GM12878 (cell line): Measurements from ENCODE around the gene RABGEF1. TPM values are rescaled to one million over a fixed set of nuclear protein-coding genes. Genes with fewer than 3 reads are reported as not detected.
"Not testable (repeated sequence)": the region's sequence is repeated elsewhere in the genome, so short reads cannot be mapped to it uniquely, and the experiment has no call there.

ENCODE experiments used
- ATAC-seq: fragments of 200-7000 bp; cut with Tn5 transposase; 3 replicates; pipeline ENCODE4 v1.9.1; 2020; ENCODE audit warnings: mild to moderate bottlenecking, moderate library complexity
- BruUV-seq: library from RNA; stranded (reverse); fragments of 400-500 nt; replicated peaks from 2 replicates; lab custom pipeline; 2021; lab: Mats Ljungman, UMichigan
- CTCF ChIA-PET: fragments of 300-600 bp; sonication (Branson Sonifier 250); formaldehyde crosslinking; extraction: SDS; loops from one replicate; lab custom pipeline; 2021; ENCODE audit warnings: inconsistent platforms; lab: Yijun Ruan, JAX
- POLR2A ChIA-PET: fragments of 350-600 bp; formaldehyde crosslinking; extraction: SDS; loops from one replicate; lab custom pipeline; 2021; ENCODE audit warnings: inconsistent platforms; lab: Charles Lee
- RAD21 ChIA-PET: fragments of 300-600 bp; sonication (Branson Sonifier 250); formaldehyde crosslinking; loops from one replicate; lab custom pipeline; 2023; ENCODE audit warnings: antibody characterized with exemption; ENCODE audit not compliant: unreplicated experiment; lab: Charles Lee
- SMC1A ChIA-PET: fragments of 300-600 bp; sonication (Branson Sonifier 250); formaldehyde crosslinking; loops from one replicate; lab custom pipeline; 2023; ENCODE audit not compliant: unreplicated experiment, uncharacterized antibody; lab: Charles Lee
- DNase-seq: peaks from one replicate; pipeline ENCODE4 v3.0.0-alpha.2; 2011; ENCODE audit warnings: low read depth, low spot score
- FAIRE-seq: peaks from 3 replicates; lab custom pipeline; 2011; peaks lifted over from hg19 to GRCh38; lab: Jason Lieb, UNC
- H2AFZ ChIP-seq: 2 replicates; pipeline ENCODE4 v1.6.0; 2011; ENCODE audit warnings: low read depth, low read length, control low read depth; ENCODE audit not compliant: control insufficient read depth
- H3K27ac ChIP-seq: 2 replicates; pipeline ENCODE4 v1.5.1; 2011; ENCODE audit warnings: control low read depth; ENCODE audit not compliant: control insufficient read depth, insufficient read depth
- H3K27me3 ChIP-seq, 2 experiments: replicated peaks in 1 of 2; 2 replicates each; pipeline versions ENCODE4 v1.6.0 to v1.6.1; 2011; ENCODE audit warnings: low read length in 1 of 2; ENCODE audit not compliant: control insufficient read depth in 2 of 2, insufficient read depth in 2 of 2
- H3K36me3 ChIP-seq, 2 experiments: 2 replicates each; pipeline ENCODE4 v1.5.1; 2011; ENCODE audit warnings: low read length in 1 of 2; ENCODE audit not compliant: control insufficient read depth in 2 of 2, insufficient read depth in 2 of 2
- H3K4me1 ChIP-seq: 2 replicates; pipeline ENCODE4 v1.6.1; 2011; ENCODE audit warnings: mild to moderate bottlenecking, low read length, moderate library complexity, mixed read lengths; ENCODE audit not compliant: control insufficient read depth, insufficient read depth
- H3K4me2 ChIP-seq: 2 replicates; pipeline ENCODE4 v1.6.0; 2011; ENCODE audit warnings: control low read depth; ENCODE audit not compliant: control insufficient read depth, insufficient read depth
- H3K4me3 ChIP-seq: fragments of 200-600 bp; sonication (generic); 2 replicates; pipeline ENCODE4 v1.5.1; 2016
- H3K79me2 ChIP-seq: 2 replicates; pipeline ENCODE4 v1.6.0; 2011; ENCODE audit warnings: low read length; ENCODE audit not compliant: control insufficient read depth, insufficient read depth
- H3K9ac ChIP-seq: 2 replicates; pipeline ENCODE4 v1.8.0; 2011; ENCODE audit warnings: low read length, control low read depth, mixed read lengths; ENCODE audit not compliant: control insufficient read depth, insufficient read depth
- H3K9me3 ChIP-seq: replicated peaks from 3 replicates; pipeline ENCODE4 v1.5.1; 2011; ENCODE audit warnings: mild to moderate bottlenecking, low read length; ENCODE audit not compliant: control insufficient read depth, insufficient read depth
- H4K20me1 ChIP-seq: 2 replicates; pipeline ENCODE4 v1.6.0; 2011; ENCODE audit not compliant: control insufficient read depth, insufficient read depth
- HDAC6 ChIP-seq: fragments of 200-600 bp; sonication (generic); IDR thresholded peaks from one replicate; pipeline ENCODE4 v1.8.0; 2017; ENCODE audit warnings: antibody characterized with exemption; ENCODE audit not compliant: unreplicated experiment
- IKZF2 ChIP-seq, 2 experiments: fragments of 450-650 bp; IDR thresholded peaks; 2 replicates each; pipeline ENCODE4 v1.6.1; 2017; ENCODE audit warnings: mild to moderate bottlenecking in 2 of 2, moderate library complexity in 2 of 2
- KAT2A ChIP-seq: conservative IDR thresholded peaks from 2 replicates; pipeline ENCODE4 v1.6.1; 2011; ENCODE audit warnings: low read depth, low read length; ENCODE audit not compliant: control insufficient read depth
- TBL1XR1 ChIP-seq: IDR thresholded peaks from 2 replicates; pipeline ENCODE4 v1.6.1; 2012; ENCODE audit warnings: low read depth, low read length, improper control_type of control experiment
- WGBS: methylation state at CpG from one replicate; pipeline ENCODE4 v1.1.6; 2016; ENCODE audit warnings: low lambda C conversion rate; ENCODE audit not compliant: insufficient replicate concordance, insufficient coverage; ENCODE audit errors: missing lambda C conversion rate; 5-methylcytosine and 5-hydroxymethylcytosine counted together
- in situ Hi-C: fragments of 300-500 bp; cut with MboI; formaldehyde crosslinking; loops from 9 replicates; pipeline ENCODE4 v1.14.3; 2018; ENCODE audit warnings: mixed read lengths
- intact Hi-C: fragments of 100-400 bp; cut with micrococcal nuclease; formaldehyde crosslinking; loops from one replicate; pipeline ENCODE4 v1.14.2; 2022; ENCODE audit not compliant: unreplicated experiment
- polyA plus RNA-seq, 11 experiments: library from polyadenylated mRNA; depleted of rRNA in 4 of 11; unstranded in 6 of 11; stranded (reverse) in 5 of 11; fragments of >200 nt; fragmentation: Nextera tagmentation in 4 of 11; fragmentation: Illumina TruSeq in 1 of 11; extraction: Ambion mirVana in 4 of 11; extraction: Trizol in 1 of 11; gene quantifications; 1 replicate in 1 of 11; 2 replicates in 10 of 11; pipeline versions ENCODE4 v1.2.1 to v1.2.3, GENCODE V29; 2011 to 2016; ENCODE audit warnings: inconsistent platforms in 2 of 11, missing spikeins in 2 of 11, low read depth in 1 of 11
- total RNA-seq, 4 experiments: library from RNA; depleted of rRNA in 3 of 4; stranded (reverse); fragments of >200 nt in 3 of 4; fragmentation: Illumina TruSeq in 1 of 4; extraction: Trizol in 1 of 4; gene quantifications; 2 replicates each; pipeline versions ENCODE4 v1.2.1 to v1.2.3, GENCODE V29; 2013 to 2021
- TF ChIP-seq, protein P1 (sequence below): IDR thresholded peaks from 2 replicates; pipeline ENCODE4 v1.6.1; 2012; ENCODE audit warnings: low read length, inconsistent platforms
- TF ChIP-seq, protein P2 (sequence below): fragments of 450-650 bp; IDR thresholded peaks from 2 replicates; pipeline ENCODE4 v1.6.1; 2016; ENCODE audit warnings: mild to moderate bottlenecking

Gene RABGEF1
- total and polyA plus RNA-seq, 10 of the 15 experiments (the other 5 are each of a cell fraction or from before 2014, with no cell fraction given), result 10.2 to 36.4 (median 26.1) TPM

DNA sequence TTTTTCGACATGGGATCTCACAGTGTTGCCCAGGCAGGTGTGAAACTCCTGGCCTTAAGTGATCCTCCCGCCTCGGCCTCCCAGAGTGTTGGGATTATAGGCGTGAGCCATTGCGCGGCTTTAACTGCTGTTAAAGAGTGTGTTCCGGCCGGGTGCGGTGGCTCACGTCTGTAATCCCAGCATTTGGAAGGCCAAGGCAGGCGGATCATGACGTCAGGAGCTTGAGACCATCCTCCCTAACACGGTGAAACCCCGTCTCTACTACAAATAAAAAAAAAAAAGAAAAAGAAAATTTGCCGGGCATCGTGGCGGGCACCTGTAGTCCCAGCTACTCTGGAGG, 1.1 kb downstream of the RABGEF1 start:
- ATAC-seq (no peak), DNase-seq (no peak), FAIRE-seq (no peak)
- ChIA-PET POLR2A (interaction anchor here (0.6 to 1.9 kb wide), 5 partner anchors 47 to 711 kb away, joined by 3 to 7 read pairs (median 4); partner anchors contain the start of gene KCTD7), SMC1A (interaction anchor here (0.6 kb wide), 2 partner anchors 179 to 665 kb away, joined by 3 to 4 read pairs; partner anchors contain the start of gene TMEM248), RAD21 (interaction anchor here (1.4 to 1.5 kb wide), 2 partner anchors 13 to 184 kb away, joined by 3 to 4 read pairs; no protein-coding TSS in a partner anchor), CTCF (interaction anchor here (1.1 kb wide), 1 partner anchor 99 kb away, joined by 3 read pairs; no protein-coding TSS in a partner anchor)
- intact Hi-C loops, result loop anchor here (5.0 to 10.0 kb wide), 4 partner anchors 87 to 251 kb away; partner anchors contain the start of gene TMEM248
- peak overlapping the region; percentile 94; the same call in 1 of the 2 replicates for H3K9ac ChIP-seq
- peak overlapping the region; percentile 31 for H3K4me2 ChIP-seq
- peaks cover 0 to 3% of the 10 kb centered on the region in 2 experiments; a peak in 2 of 4 replicates for H3K36me3 ChIP-seq
- in situ Hi-C loops, result no loop called here
- no peaks in the 10 kb centered on the region for H3K27me3 ChIP-seq
- H3K9me3 ChIP-seq, result no peaks in the 10 kb centered on the region
- BruUV-seq, result no TSS peak
- no peak overlapping the region for H2AFZ ChIP-seq
- H3K4me1 ChIP-seq, result peaks cover 26% of the 10 kb centered on the region
- peak overlapping the region; percentile 88 for H3K27ac ChIP-seq
- no peaks in the 10 kb centered on the region for H4K20me1 ChIP-seq
- peak overlapping the region; percentile 100 for H3K4me3 ChIP-seq
- peaks cover 62% of the 10 kb centered on the region for H3K79me2 ChIP-seq
- WGBS, result 58% methylated on average over 15 of the region's 17 CpGs
- TF ChIP-seq, protein P1, sequence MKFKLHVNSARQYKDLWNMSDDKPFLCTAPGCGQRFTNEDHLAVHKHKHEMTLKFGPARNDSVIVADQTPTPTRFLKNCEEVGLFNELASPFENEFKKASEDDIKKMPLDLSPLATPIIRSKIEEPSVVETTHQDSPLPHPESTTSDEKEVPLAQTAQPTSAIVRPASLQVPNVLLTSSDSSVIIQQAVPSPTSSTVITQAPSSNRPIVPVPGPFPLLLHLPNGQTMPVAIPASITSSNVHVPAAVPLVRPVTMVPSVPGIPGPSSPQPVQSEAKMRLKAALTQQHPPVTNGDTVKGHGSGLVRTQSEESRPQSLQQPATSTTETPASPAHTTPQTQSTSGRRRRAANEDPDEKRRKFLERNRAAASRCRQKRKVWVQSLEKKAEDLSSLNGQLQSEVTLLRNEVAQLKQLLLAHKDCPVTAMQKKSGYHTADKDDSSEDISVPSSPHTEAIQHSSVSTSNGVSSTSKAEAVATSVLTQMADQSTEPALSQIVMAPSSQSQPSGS, result no peak
- no peak for TF ChIP-seq HDAC6
- TF ChIP-seq TBL1XR1, result no peak
- no peak for TF ChIP-seq IKZF2 (IDR thresholded peaks at IDR 0.05)
- no peak for TF ChIP-seq KAT2A
- TF ChIP-seq, protein P2, sequence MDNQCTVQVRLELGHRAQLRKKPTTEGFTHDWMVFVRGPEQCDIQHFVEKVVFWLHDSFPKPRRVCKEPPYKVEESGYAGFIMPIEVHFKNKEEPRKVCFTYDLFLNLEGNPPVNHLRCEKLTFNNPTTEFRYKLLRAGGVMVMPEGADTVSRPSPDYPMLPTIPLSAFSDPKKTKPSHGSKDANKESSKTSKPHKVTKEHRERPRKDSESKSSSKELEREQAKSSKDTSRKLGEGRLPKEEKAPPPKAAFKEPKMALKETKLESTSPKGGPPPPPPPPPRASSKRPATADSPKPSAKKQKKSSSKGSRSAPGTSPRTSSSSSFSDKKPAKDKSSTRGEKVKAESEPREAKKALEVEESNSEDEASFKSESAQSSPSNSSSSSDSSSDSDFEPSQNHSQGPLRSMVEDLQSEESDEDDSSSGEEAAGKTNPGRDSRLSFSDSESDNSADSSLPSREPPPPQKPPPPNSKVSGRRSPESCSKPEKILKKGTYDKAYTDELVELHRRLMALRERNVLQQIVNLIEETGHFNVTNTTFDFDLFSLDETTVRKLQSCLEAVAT, result peak; percentile 91

GRCh38 chr7:66742298-66742697, 1.8 kb downstream of the RABGEF1 start:
- H3K9me3 ChIP-seq, H2AFZ ChIP-seq, FAIRE-seq, in situ Hi-C loops, H3K4me2 ChIP-seq, H3K27me3 ChIP-seq, BruUV-seq, DNase-seq, ATAC-seq, H3K36me3 ChIP-seq, H3K27ac ChIP-seq, H3K9ac ChIP-seq, H3K4me3 ChIP-seq, RAD21 ChIA-PET, H4K20me1 ChIP-seq: not testable (repeated sequence)
- intact Hi-C loops, result loop anchor here (5.0 to 10.0 kb wide), 4 partner anchors 87 to 250 kb away; partner anchors contain the start of gene TMEM248
- CTCF ChIA-PET, result interaction anchor here (1.1 kb wide), 1 partner anchor 99 kb away, joined by 3 read pairs; no protein-coding TSS in a partner anchor
- WGBS, result 50% methylated on average over 4 of the region's 4 CpGs
- Histone ChIP-seq H3K4me1 (peaks cover 30% of the 10 kb centered on the region), H3K79me2 (peaks cover 67% of the 10 kb centered on the region)
- SMC1A ChIA-PET, result interaction anchor here (1.3 kb wide), 1 partner anchor 15 kb away, joined by 4 read pairs; no protein-coding TSS in a partner anchor
- POLR2A ChIA-PET, result interaction anchor here (1.0 to 1.4 kb wide), 3 partner anchors 46 to 148 kb away, joined by 4 read pairs; no protein-coding TSS in a partner anchor
